ENCODE results near the gene CADM1.
A peak's percentile ranks its signal among the peaks of the same experiment; 100 is the strongest.
"Not testable (repeated sequence)": the region's sequence is repeated elsewhere in the genome, so short reads cannot be mapped to it uniquely, and the experiment has no call there.

CADM1 gene

DNA sequence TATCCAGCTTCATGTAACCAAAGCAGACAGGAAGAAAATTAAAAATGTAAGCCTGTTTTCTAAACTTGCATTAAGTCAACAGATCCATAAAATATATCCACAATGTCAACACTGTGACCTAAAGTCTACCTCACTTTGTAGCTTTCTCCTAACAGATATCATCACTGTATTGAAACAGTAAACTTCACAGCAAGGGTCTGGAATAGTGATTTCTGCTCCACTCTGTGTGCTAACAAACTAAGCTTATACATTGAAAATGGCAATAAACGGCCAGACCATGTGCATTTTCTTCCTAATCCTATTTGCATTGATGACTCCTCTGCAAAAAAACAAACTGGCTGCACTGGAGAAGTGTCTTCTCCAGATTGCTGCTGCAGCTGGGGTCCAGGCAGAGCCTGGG is 26.8 kb downstream of the CADM1 start:
- no peak for DNase-seq (ENCODE audit: low spot score)

- no peak for DNase-seq (ENCODE audit: low spot score)
Observed at GRCh38 chr11:115476463-115477286, 27.5 kb downstream of the CADM1 start.

DNA sequence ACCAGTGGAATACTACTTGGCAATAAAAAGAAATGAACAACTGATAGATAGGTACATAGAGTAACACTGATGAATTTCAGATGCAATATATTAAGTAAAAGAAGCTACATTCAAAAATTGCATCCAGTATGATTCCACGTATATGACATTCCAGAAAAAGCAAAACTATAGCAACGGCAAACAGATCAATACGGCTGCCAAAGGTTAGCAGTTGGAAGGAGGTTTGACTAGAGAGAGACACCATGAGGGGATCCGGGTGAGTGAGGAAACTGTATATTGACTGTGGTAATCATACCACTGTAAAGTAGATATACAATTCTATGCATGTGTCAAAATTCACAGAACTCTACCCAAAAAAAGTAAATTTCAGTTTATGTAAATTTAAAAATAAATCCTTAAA is 28.7 kb downstream of the CADM1 start:
- no peak for DNase-seq (ENCODE audit: low spot score)

GRCh38 chr11:115474306-115474705 is 29.9 kb downstream of the CADM1 start:
- not testable (repeated sequence) for DNase-seq (ENCODE audit: low spot score)

DNA sequence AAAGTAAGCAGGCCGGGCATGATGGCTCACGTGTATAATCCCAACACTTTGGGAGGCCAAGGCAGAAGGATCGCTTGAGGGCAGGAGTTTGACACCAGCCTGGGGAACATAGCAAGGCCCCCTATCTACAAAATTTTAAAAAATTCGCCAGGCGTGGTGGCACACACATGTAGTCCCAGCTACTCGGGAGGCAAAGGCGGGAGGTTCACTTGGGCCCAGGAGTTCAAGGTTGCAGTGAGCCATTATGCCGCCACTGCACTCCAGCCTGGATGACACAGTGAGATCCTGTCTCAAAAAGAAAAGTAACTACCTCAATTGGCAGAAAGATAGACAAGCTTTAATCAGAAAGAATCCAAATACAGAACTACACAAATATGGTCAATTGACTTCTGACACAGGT is 31.0 kb downstream of the CADM1 start:
- DNase-seq (ENCODE audit: low spot score): no peak

- no peak for DNase-seq (ENCODE audit: low spot score)
Observed at GRCh38 chr11:115471367-115471766, 32.8 kb downstream of the CADM1 start.

DNA sequence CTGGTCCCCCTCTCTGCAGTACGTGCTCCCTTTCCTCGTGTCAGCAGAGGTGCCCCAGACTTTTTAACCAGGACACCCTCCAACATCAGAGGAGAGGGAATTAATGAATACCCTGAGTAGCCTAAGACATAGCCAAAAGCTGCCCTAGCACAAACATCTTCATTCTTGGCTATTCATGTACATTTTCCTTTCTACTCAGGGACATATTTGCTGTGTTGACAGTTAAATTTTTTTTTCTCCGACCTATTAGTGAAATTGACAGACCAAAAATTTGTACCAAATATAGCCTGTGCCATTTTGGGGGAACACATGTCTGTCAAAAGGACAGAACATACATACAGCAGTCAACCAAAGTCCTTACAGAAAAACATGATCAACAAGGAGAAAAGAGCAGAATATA is 33.3 kb downstream of the CADM1 start:
- DNase-seq (ENCODE audit: low spot score): no peak

DNA sequence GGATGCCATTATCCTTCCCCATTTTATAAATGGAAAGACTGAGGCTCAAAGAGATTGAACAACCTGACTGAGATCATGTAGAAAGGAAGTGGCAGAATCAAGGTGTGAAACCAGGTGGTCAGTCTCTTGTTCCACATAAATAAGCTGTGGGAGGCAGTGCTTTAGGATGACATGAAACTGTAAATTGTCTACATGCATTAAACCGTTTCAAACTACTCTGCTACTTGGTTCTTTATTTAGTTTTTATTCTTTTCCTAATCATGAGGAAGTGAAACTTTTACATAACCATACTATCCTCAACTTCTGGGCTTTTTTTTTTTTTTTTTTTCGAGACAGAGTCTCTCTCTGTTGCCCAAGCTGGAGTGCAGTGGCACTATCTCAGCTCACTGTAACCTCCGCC is 34.9 kb downstream of the CADM1 start:
- DNase-seq (ENCODE audit: low spot score): no peak

DNA sequence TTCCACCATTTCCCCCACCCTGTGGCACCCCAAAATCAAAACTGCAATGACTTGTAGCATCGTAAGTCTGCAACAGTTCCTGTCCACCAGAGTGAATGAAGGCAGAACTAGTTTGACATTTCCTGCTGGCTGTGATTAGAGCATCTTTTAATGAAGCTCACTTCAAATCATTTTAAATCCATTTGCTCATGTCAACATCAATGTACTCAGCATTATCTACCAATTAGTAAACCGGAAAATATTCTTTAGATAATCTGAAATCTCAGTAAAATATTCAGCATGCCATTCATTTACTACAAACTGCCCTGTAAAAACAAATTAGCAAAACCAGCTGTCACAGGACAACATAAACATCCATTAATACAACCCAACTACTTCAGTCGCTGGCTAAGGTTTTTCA is 38.1 kb downstream of the CADM1 start:
- DNase-seq (ENCODE audit: low spot score): no peak

GRCh38 chr11:115464269-115464668 is 39.9 kb downstream of the CADM1 start:
- no peak for DNase-seq (ENCODE audit: low spot score)

DNA sequence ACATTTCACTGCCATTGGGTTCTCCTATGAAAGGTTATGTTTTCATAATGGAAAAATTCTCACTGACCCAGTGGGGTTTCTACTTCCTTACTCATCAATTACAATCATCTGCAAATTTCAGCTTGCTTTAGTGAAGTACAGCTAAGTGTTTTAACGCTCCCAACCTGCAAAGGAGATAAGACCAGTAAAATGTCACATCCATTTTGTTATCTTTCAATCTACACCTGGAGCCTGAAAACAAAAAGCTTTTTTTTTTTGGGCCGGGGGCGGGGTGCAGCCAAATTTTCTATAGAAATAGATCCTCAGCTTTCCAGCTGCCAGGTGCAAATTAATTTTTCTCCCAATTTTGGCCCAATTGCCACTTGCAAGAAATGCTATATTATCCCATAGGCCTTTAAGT is 40.6 kb downstream of the CADM1 start:
- DNase-seq (ENCODE audit: low spot score): no peak

DNA sequence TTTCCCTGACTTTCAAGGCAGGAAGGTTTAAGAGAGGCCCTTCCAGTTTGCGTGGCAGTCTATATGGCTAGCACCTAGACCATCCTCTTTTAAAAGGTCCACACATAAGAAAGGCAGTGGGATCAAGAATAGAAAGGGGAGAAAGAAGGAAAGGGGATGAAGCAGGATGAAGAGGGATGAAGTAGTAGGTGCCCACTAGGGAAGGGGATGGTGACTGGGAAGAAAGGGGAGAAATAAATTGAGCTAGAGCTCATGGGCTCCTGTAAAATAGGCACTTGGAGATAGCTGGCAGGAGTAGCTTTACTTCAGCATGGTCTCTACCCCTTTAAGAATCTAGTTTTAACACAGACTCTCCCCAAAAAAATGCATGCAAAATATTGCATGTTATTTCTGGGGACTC is 41.5 kb downstream of the CADM1 start:
- no peak for DNase-seq (ENCODE audit: low spot score)

DNA sequence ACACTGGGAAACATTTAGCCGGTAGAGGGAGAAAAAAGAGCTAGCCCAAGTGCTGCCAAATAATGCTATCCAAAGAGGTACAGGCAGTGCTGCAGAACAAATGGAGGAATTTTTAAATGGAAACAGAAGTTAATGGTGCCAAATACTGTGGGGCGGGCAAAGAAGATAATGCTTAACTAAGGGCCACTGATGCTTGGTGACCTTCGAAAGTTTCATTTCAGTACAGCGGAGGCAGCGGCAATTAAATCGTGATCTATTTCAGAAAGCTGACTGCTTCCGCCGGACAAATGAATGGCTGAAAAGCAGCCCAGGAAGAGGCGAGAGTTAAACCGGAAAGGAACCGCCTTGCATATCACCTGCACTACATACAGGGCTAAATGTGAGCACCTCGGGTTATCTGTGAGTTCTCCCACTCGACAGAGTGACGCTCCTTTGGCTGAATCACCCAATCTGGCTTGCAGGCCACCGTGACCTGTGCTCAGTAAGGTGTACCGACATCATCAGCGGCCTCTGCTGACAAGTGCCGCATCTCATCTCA is 42.1 kb downstream of the CADM1 start:
- DNase-seq (ENCODE audit: low spot score): no peak

DNA sequence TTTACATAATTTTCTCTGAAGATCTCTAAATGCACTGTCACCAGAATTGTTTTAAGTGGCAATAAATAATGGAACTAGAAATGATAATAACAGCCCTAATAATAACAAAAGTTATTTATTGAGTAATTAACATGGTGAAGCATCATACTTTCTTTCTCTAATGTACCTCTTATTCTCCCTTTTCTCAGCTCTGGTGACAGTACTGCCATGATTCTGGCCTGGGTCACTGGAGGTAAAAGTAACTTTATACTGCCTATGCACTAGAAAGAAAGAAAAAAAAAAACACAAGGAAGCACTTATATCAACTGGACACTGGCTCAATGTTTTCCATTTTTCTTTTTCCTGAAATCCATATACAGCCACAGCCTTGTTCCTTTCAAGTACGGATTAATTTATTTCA is 43.7 kb downstream of the CADM1 start:
- no peak for DNase-seq (ENCODE audit: low spot score)

DNA sequence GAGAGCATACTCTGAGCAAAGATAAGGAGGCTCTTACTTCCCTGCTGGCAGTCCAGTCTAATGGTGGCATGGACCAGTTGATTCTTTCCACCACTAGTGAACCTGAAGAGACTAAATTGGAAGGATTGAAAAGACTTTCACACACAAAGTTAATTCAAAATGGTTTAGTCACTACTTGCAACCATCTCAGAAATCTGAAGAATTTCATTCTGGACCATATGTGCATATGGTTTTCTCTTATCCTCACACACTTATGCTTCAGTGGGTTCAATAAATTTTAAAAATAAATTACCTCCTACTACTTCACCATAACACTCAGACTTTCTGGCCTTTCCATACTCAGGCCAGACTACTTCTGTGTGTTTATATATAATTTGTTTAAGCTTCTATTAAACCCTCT is 44.7 kb downstream of the CADM1 start:
- DNase-seq (ENCODE audit: low spot score): no peak

- no peak for DNase-seq (ENCODE audit: low spot score)
Observed at GRCh38 chr11:115458877-115459276, 45.3 kb downstream of the CADM1 start.

GRCh38 chr11:115456019-115456418 is 48.2 kb downstream of the CADM1 start:
- no peak for DNase-seq (ENCODE audit: low spot score)

DNA sequence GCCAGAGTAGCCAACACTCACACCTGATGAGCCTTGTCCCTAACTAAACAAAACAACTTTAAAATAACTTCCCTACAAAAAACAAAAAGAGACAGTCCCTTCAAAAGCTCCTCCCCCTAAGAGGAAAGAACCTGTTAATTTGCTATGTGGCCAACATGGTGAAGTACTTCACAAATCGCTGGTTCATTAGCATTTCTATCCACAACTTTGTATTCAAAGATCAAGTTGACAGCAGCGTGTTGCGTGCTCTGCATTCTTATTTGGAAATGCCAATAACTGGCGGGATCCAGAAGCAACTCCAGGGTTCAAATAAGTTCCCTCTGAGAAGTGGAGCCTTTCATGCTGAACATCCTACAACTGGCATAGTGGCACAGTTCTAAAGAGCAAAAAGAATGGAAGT is 48.6 kb downstream of the CADM1 start:
- DNase-seq (ENCODE audit: low spot score): no peak

GRCh38 chr11:115454525-115454924 is 49.7 kb downstream of the CADM1 start:
- DNase-seq (ENCODE audit: low spot score): no peak

DNA sequence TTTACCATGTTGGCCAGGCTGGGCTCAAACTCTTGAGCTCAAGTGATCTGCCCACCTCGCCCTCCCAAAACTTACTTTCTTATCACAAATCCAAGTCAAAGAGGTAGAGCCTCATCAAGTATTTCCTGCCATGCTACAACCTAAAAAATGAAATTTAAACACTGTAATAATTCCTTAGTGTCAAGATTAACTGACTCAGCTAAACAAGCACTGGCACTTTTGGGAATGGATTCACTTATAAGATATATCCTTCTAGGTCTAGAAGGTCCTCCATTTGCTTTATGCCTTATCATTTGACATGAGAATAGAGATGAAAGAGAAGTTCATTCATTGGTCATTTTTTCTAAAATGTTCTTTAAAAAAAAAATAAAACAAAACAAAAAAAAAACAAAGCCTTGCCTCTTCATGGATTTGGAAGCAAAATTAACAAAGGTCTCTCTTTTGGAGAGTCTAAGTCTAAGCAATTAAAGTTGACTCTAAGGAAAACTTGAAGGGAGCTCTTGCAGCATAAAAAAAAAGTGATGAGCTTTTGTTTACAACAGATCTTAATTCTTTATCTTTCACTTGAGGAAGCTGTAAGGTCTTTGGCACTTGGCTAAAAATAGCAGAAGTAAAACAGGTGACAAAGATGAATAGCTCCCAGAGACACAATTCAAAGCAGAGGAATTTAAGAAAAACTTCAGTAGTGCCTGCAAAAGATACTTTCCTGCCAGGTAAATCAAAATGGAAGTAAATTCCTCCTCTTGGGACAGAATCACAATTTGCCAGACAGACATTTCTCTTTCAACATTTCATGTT is 50.3 kb downstream of the CADM1 start:
- no peak for DNase-seq (ENCODE audit: low spot score)

GRCh38 chr11:115452241-115452640 is 52.0 kb downstream of the CADM1 start:
- DNase-seq (ENCODE audit: low spot score): peak; percentile 86

DNA sequence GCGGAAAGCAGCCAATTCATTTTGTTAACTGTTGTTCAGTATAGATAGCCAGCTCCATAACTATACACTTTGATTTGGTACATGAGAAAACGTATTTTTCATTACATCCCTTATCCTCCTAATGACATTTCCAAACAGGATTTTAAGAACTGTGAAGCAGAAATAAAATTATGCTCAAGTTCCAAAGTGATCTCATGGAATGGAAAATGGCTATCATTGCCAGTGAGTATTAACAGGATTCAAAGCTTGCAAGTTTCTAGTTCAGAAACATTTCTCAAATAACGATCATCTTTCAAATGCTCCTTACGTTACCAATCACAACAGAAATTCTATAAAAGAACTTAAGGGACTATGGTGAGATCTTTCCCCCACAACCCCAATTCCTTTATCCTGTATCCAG is 53.7 kb downstream of the CADM1 start:
- no peak for DNase-seq (ENCODE audit: low spot score)

DNA sequence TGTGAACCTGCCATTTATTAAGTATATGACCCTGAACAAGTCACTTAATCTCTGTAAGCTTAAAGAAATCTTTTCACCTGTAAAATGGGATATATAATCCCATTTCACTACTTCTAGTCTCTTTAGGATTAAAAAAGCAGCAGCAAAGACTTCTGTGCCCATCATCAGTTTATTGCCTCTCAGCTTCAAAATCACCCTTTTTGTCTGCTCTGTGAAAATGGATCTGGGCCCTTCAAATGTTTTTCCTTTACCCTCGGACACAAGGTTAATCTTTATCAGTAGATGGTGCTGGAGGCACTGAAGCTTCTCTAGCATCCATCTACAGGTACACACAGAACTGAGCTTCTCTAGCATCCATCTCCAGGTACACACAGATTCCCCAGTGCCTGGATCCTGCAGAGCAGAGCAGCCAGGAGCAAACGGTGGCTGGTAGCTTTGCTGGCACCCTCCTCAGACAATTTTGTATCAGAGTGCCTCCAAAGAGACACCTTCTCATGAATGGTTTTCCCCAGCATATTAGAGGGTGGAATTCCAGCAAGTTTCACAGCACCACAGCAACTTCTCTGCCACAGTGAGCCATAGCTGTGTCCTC is 56.8 kb downstream of the CADM1 start:
- no peak for DNase-seq (ENCODE audit: low spot score)

Measured in SW480 (cell line).